Testis (tissue), 3 donors: Measurements from ENCODE around the gene HMGCS2. TPM values are rescaled to one million over a fixed set of nuclear protein-coding genes. Genes with fewer than 3 reads are reported as not detected.
"Not testable (repeated sequence)": the region's sequence is repeated elsewhere in the genome, so short reads cannot be mapped to it uniquely, and the experiment has no call there.

Experiments
- DNase-seq: peaks from one replicate; pipeline ENCODE4 v3.0.0-alpha.2; 2019
- H3K27ac ChIP-seq, 2 donors: fragments of 200-600 bp; sonication (generic); one replicate each; pipeline ENCODE4 v1.5.1; 2019
- H3K27me3 ChIP-seq: fragments of 200-600 bp; sonication (generic); one replicate; pipeline ENCODE4 v1.5.1; 2019
- H3K36me3 ChIP-seq: fragments of 200-600 bp; sonication (generic); one replicate; pipeline ENCODE4 v1.5.1; 2017; ENCODE audit warnings: low read depth; ENCODE audit errors: missing control alignments
- H3K4me1 ChIP-seq: fragments of 200-600 bp; sonication (generic); one replicate; pipeline ENCODE4 v1.5.1; 2019
- H3K4me3 ChIP-seq, 2 donors: fragments of 200-600 bp; sonication (generic); one replicate each; pipeline ENCODE4 v1.5.1; 2017 to 2019
- H3K9me3 ChIP-seq: fragments of 200-600 bp; sonication (generic); one replicate; pipeline ENCODE4 v1.5.1; 2017
- CTCF ChIP-seq, 3 experiments: fragments of 450-650 bp in 2 of 3; fragments of 200-600 bp in 1 of 3; sonication (generic) in 1 of 3; IDR thresholded peaks; one replicate each; pipeline ENCODE4 v1.5.1; 2016 to 2019; ENCODE audit warnings: antibody characterized with exemption in 3 of 3, mild to moderate bottlenecking in 2 of 3, moderate library complexity in 1 of 3
- POLR2A ChIP-seq: fragments of 450-650 bp; IDR thresholded peaks from one replicate; pipeline ENCODE4 v1.6.1; 2017; ENCODE audit warnings: antibody characterized with exemption, mild to moderate bottlenecking, moderate library complexity
- WGBS, 2 donors: methylation state at CpG; one replicate each; pipeline ENCODE4 v1.1.5; 2018; 5-methylcytosine and 5-hydroxymethylcytosine counted together
- intact Hi-C: fragments of 100-400 bp; cut with DNase I; formaldehyde crosslinking; loops from one replicate; pipeline ENCODE4 v1.15.1; 2023; ENCODE audit warnings: low total_unique reads
- polyA plus RNA-seq: library from polyadenylated mRNA; stranded (reverse); fragments of 350-450 nt; fragmentation: Illumina TruSeq; extraction: RNeasy Lipid Tissue Mini Kit (QIAGEN cat#74804); gene quantifications from one replicate; pipeline ENCODE4 v1.2.3, GENCODE V29; 2014; ENCODE audit warnings: low read depth, low replicate concordance; ENCODE audit not compliant: insufficient read depth
- total RNA-seq, 2 donors: library from RNA; depleted of rRNA; stranded (reverse); fragments of >200 nt; gene quantifications; one replicate each; pipeline ENCODE4 v1.2.3, GENCODE V29; 2016

Gene HMGCS2
- total and polyA plus RNA-seq, 3 donors from 2014 or later, result 2.5 to 93.7 (median 43.6) TPM

- DNase-seq, result no peak
- intact Hi-C loops, result no loop called here
Measured at GRCh38 chr1:119794230-119794875, 25.6 kb upstream of the HMGCS2 start.

GRCh38 chr1:119791377-119791776, 22.7 kb upstream of the HMGCS2 start:
- Histone ChIP-seq H3K36me3 (no peaks in the 10 kb centered on the region), H3K27ac (no peak overlapping the region), H3K4me3 (no peak overlapping the region), H3K9me3 (no peaks in the 10 kb centered on the region), H3K27me3 (no peaks in the 10 kb centered on the region), H3K4me1 (no peaks in the 10 kb centered on the region)
- WGBS, 2 donors, result 91 to 93% methylated on average over 4 of the region's 4 CpGs
- DNase-seq, result no peak
- intact Hi-C loops, result no loop called here
- TF ChIP-seq CTCF (IDR thresholded peaks at IDR 0.05), result no peak
- no peak for TF ChIP-seq POLR2A

More at GRCh38 chr1:119794230-119794875, 25.6 kb upstream of the HMGCS2 start:
- 74% methylated on average over 8 of the region's 8 CpGs for WGBS, 2 donors
- H3K27me3 ChIP-seq, result no peaks in the 10 kb centered on the region
- no peak overlapping the region for H3K4me3 ChIP-seq
- TF ChIP-seq POLR2A, result no peak
- no peak for TF ChIP-seq CTCF (IDR thresholded peaks at IDR 0.05)
- H3K27ac ChIP-seq, result no peak overlapping the region
- H3K36me3 ChIP-seq, result no peaks in the 10 kb centered on the region
- H3K4me1 ChIP-seq, result no peaks in the 10 kb centered on the region
- H3K9me3 ChIP-seq, result no peaks in the 10 kb centered on the region

DNA sequence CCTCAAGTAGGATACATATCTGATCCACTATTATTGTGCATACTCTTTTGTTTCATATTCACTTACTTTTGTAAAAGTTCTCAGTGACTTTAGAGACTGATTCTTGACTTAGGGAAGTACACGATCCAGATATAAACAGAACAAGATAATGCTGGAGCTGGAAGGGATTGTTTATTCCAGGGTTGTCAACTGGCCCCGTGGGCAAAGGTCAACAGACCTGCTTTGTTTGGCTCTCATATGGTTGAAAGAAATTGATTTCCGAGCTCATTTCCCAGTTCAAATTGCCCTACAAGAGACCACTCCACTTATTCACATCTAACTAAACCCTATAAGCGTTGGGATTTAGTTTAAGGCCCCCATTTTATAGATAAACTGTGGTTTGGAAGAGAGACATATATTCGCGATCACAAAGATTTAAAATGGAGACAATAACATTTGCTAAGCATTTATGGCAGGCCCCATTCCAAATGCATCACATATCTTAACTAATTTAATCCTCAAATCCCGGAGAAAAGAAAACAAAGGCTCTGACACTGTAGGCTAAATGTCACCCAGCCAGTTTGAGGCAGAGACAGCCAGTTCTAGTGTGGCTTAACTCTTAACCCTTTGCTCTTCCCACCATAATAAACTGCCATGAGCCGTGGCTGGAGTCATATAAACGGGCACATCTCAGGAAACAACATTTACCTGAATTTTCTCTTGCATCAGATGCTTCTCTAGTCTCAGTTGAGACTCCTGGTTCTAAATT, 21.9 kb upstream of the HMGCS2 start:
- no peak overlapping the region for H3K27ac ChIP-seq
- H3K4me1 ChIP-seq, result no peaks in the 10 kb centered on the region
- no peaks in the 10 kb centered on the region for H3K27me3 ChIP-seq
- intact Hi-C loops, result no loop called here
- H3K4me3 ChIP-seq, result no peak overlapping the region
- TF ChIP-seq POLR2A (no peak), CTCF (IDR thresholded peaks at IDR 0.05) (no peak)
- no peaks in the 10 kb centered on the region for H3K36me3 ChIP-seq
- no peaks in the 10 kb centered on the region for H3K9me3 ChIP-seq
- WGBS, 2 donors, result 59 to 64% methylated on average over 9 of the region's 9 CpGs
- no peak for DNase-seq

DNA sequence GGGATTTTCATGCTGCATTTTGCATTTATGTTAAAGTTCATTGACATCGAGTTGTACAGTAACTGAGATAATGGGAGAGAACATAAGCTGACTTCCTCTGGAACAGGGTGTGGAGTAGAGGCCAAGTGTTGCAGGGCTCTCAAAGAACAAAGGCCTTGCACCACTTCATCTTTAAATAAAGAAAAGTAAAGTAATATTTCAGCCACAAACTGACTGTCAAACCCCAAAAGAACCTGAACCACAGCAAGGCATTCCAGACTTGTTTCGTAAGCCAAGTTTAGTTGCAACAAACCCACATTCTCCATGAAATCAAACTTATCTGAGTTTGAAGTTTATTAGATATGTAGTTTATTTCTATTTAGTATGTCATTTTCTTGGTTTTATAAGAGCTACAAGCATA, 19.1 kb upstream of the HMGCS2 start:
- no peaks in the 10 kb centered on the region for H3K9me3 ChIP-seq
- H3K4me1 ChIP-seq, result no peaks in the 10 kb centered on the region
- TF ChIP-seq POLR2A (no peak), CTCF (IDR thresholded peaks at IDR 0.05) (no peak)
- H3K4me3 ChIP-seq, result no peak overlapping the region
- no peak for DNase-seq
- H3K27me3 ChIP-seq, result no peaks in the 10 kb centered on the region
- H3K36me3 ChIP-seq, result no peaks in the 10 kb centered on the region
- intact Hi-C loops, result no loop called here
- WGBS, 2 donors, result 59 to 80% methylated on average over 2 of the region's 2 CpGs
- H3K27ac ChIP-seq, result no peak overlapping the region

- DNase-seq, H3K27ac ChIP-seq, H3K4me3 ChIP-seq, H3K36me3 ChIP-seq, H3K4me1 ChIP-seq, intact Hi-C loops, H3K9me3 ChIP-seq, H3K27me3 ChIP-seq: not testable (repeated sequence)
- 77 to 82% methylated on average over 4 of the region's 4 CpGs for WGBS, 2 donors
Measured at GRCh38 chr1:119786473-119787050, 17.9 kb upstream of the HMGCS2 start.

DNA sequence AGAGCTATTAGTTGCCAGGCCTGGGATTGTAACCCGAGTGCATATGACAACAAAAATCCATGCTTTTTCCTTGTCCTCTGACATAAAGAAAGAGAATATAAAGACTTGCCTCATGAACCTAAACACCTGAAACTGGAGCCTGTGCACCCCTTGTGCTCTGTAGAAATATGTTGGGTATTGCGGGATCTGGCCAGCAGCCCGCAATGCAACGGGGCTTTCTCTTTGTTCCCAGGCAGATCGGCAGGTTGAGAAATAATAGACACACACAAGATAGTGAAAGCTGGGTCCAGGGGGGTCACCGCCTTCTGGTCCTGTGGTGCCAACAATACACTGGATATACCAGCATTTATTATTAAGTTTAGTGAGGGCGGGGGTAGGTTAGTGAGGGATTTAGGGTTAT, 17.3 kb upstream of the HMGCS2 start:
- not testable (repeated sequence) for DNase-seq

More for the DNA sequence above, 17.3 kb upstream of the HMGCS2 start:
- H3K4me1 ChIP-seq, H3K27ac ChIP-seq, H3K4me3 ChIP-seq, H3K27me3 ChIP-seq, H3K9me3 ChIP-seq, H3K36me3 ChIP-seq, intact Hi-C loops: not testable (repeated sequence)
- 85 to 88% methylated on average over 7 of the region's 7 CpGs for WGBS, 2 donors
